H9 (cell line): ENCODE measurements around the gene CCSER2. TPM values are rescaled to one million over a fixed set of nuclear protein-coding genes. Genes with fewer than 3 reads are reported as not detected.

Source experiments
- DNase-seq: peaks from one replicate; pipeline ENCODE4 v3.0.0-alpha.2; 2017
- H2AFZ ChIP-seq: one replicate; pipeline ENCODE4 v1.6.1; 2013; ENCODE audit warnings: mild to moderate bottlenecking, low read length, control low read depth, moderate library complexity
- H2AK5ac ChIP-seq: 2 replicates; pipeline ENCODE4 v1.6.1; 2013; ENCODE audit warnings: low read length, control low read depth, mixed read lengths; ENCODE audit not compliant: insufficient read length
- H2BK120ac ChIP-seq: one replicate; pipeline ENCODE4 v1.6.1; 2013; ENCODE audit warnings: low read depth, mild to moderate bottlenecking, low read length, control low read depth, inconsistent platforms; ENCODE audit not compliant: poor library complexity, severe bottlenecking
- H2BK12ac ChIP-seq: 2 replicates; pipeline ENCODE4 v1.6.1; 2013; ENCODE audit warnings: low read length, control low read depth, mixed read lengths, low read depth; ENCODE audit not compliant: insufficient read length
- H2BK15ac ChIP-seq: 2 replicates; pipeline ENCODE4 v1.6.1; 2013; ENCODE audit warnings: low read depth, low read length, control low read depth
- H2BK20ac ChIP-seq: one replicate; pipeline ENCODE4 v1.6.1; 2013; ENCODE audit warnings: low read depth, mild to moderate bottlenecking, low read length, control low read depth, inconsistent platforms; ENCODE audit not compliant: poor library complexity, severe bottlenecking
- H2BK5ac ChIP-seq: 2 replicates; pipeline ENCODE4 v1.6.1; 2013; ENCODE audit warnings: low read length, control low read depth, mixed read lengths; ENCODE audit not compliant: insufficient read length
- H3K14ac ChIP-seq: 2 replicates; pipeline ENCODE4 v1.6.1; 2013; ENCODE audit warnings: low read length, control low read depth; ENCODE audit not compliant: insufficient read depth
- H3K18ac ChIP-seq: 2 replicates; pipeline ENCODE4 v1.6.1; 2013; ENCODE audit warnings: low read depth, mild to moderate bottlenecking, mixed read lengths, low read length, control low read depth; ENCODE audit not compliant: insufficient read length
- H3K23ac ChIP-seq: 2 replicates; pipeline ENCODE4 v1.6.1; 2013; ENCODE audit warnings: low read length, control low read depth, mixed read lengths, low read depth; ENCODE audit not compliant: insufficient read length
- H3K23me2 ChIP-seq: 2 replicates; pipeline ENCODE4 v1.6.1; 2013; ENCODE audit warnings: low read depth, mild to moderate bottlenecking, mixed read lengths, low read length, control low read depth; ENCODE audit not compliant: insufficient read length, poor library complexity, severe bottlenecking
- H3K27ac ChIP-seq: 2 replicates; pipeline ENCODE4 v1.5.1; 2013; ENCODE audit warnings: low read length, control low read depth, mixed read lengths, low read depth; ENCODE audit not compliant: insufficient read length
- H3K27me3 ChIP-seq: 2 replicates; pipeline ENCODE4 v1.6.1; 2013; ENCODE audit warnings: low read length, control low read depth, inconsistent platforms; ENCODE audit not compliant: insufficient read depth
- H3K4ac ChIP-seq: 2 replicates; pipeline ENCODE4 v1.6.1; 2013; ENCODE audit warnings: low read depth, mild to moderate bottlenecking, control low read depth, inconsistent platforms, low read length, moderate library complexity
- H3K4me1 ChIP-seq: 2 replicates; pipeline ENCODE4 v1.6.1; 2013; ENCODE audit warnings: low read length, control low read depth, inconsistent platforms; ENCODE audit not compliant: insufficient read depth
- H3K4me2 ChIP-seq: 2 replicates; pipeline ENCODE4 v1.6.1; 2013; ENCODE audit warnings: low read length, control low read depth, mixed read lengths; ENCODE audit not compliant: insufficient read length, insufficient read depth
- H3K56ac ChIP-seq: 2 replicates; pipeline ENCODE4 v1.6.1; 2013; ENCODE audit warnings: low read depth, mild to moderate bottlenecking, mixed read lengths, low read length, control low read depth; ENCODE audit not compliant: insufficient read length
- H3K79me1 ChIP-seq: 2 replicates; pipeline ENCODE4 v1.6.1; 2013; ENCODE audit warnings: low read depth, mild to moderate bottlenecking, moderate library complexity, low read length, control low read depth, inconsistent platforms; ENCODE audit not compliant: insufficient read depth, poor library complexity, severe bottlenecking
- H3K79me2 ChIP-seq: 2 replicates; pipeline ENCODE4 v1.6.1; 2013; ENCODE audit warnings: low read length, control low read depth, inconsistent platforms; ENCODE audit not compliant: insufficient read depth
- H3K9ac ChIP-seq: 2 replicates; pipeline ENCODE4 v1.6.1; 2013; ENCODE audit warnings: low read length, control low read depth, mixed read lengths; ENCODE audit not compliant: insufficient read length; ENCODE audit errors: extremely low read depth
- H3K9me3 ChIP-seq: one replicate; pipeline ENCODE4 v1.6.1; 2013; ENCODE audit warnings: low read depth, low read length, inconsistent platforms; ENCODE audit not compliant: control insufficient read depth
- H3T11ph ChIP-seq: one replicate; pipeline ENCODE4 v1.6.1; 2013; ENCODE audit warnings: mild to moderate bottlenecking, low read length, control low read depth, inconsistent platforms
- H4K20me1 ChIP-seq: one replicate; pipeline ENCODE4 v1.6.1; 2013; ENCODE audit not compliant: control insufficient read depth, insufficient read length, insufficient read depth
- H4K5ac ChIP-seq: 2 replicates; pipeline ENCODE4 v1.6.1; 2013; ENCODE audit warnings: low read depth, mild to moderate bottlenecking, mixed read lengths, low read length, control low read depth; ENCODE audit not compliant: insufficient read length
- H4K8ac ChIP-seq: replicated peaks from 2 replicates; pipeline ENCODE4 v1.6.1; 2013; ENCODE audit warnings: low read length, control low read depth, mixed read lengths, low read depth; ENCODE audit not compliant: insufficient read length
- H4K91ac ChIP-seq: 2 replicates; pipeline ENCODE4 v1.6.1; 2013; ENCODE audit warnings: low read depth, mild to moderate bottlenecking, moderate library complexity, mixed read lengths, low read length, control low read depth; ENCODE audit not compliant: insufficient read length
- H3K27ac Mint-ChIP-seq, 3 experiments: 2 replicates in 2 of 3; 3 replicates in 1 of 3; pipeline ENCODE4 v1.8.0; 2020 to 2021; ENCODE audit warnings: mixed read lengths in 3 of 3, mild to moderate bottlenecking in 1 of 3, moderate library complexity in 1 of 3
- H3K27me3 Mint-ChIP-seq: 2 replicates; pipeline ENCODE4 v1.8.0; 2021; ENCODE audit warnings: low read depth, mild to moderate bottlenecking, moderate library complexity, mixed read lengths
- H3K36me3 Mint-ChIP-seq, 3 experiments: 2 replicates in 2 of 3; 3 replicates in 1 of 3; pipeline ENCODE4 v1.8.0; 2020 to 2021; ENCODE audit warnings: low read depth in 3 of 3, mixed read lengths in 3 of 3; ENCODE audit not compliant: insufficient read depth in 1 of 3
- H3K4me1 Mint-ChIP-seq, 2 experiments: 2 replicates each; pipeline ENCODE4 v1.8.0; 2020; ENCODE audit warnings: mixed read lengths in 2 of 2
- H3K4me3 Mint-ChIP-seq, 2 experiments: 2 replicates in 1 of 2; 3 replicates in 1 of 2; pipeline ENCODE4 v1.8.0; 2020 to 2021; ENCODE audit warnings: mild to moderate bottlenecking in 2 of 2, mixed read lengths in 2 of 2, moderate library complexity in 1 of 2
- H3K9me3 Mint-ChIP-seq, 2 experiments: 2 replicates in 1 of 2; 3 replicates in 1 of 2; pipeline ENCODE4 v1.8.0; 2020; ENCODE audit warnings: mild to moderate bottlenecking in 2 of 2, mixed read lengths in 2 of 2, moderate library complexity in 1 of 2
- CTCF ChIP-seq: fragments of 200-600 bp; sonication (generic); conservative IDR thresholded peaks from 3 replicates; pipeline ENCODE4 v1.8.0; 2021; ENCODE audit warnings: antibody characterized with exemption, mild to moderate bottlenecking
- WGBS: extraction: QIAGEN DNeasy Blood & Tissue Kit; methylation state at CpG from one replicate; pipeline ENCODE4 v1.1.7; 2013; ENCODE audit warnings: missing lambda C conversion rate, low lambda C conversion rate, mixed read lengths; ENCODE audit not compliant: insufficient read length; ENCODE audit errors: extremely low coverage; 5-methylcytosine and 5-hydroxymethylcytosine counted together
- total RNA-seq: library from RNA; stranded (reverse); gene quantifications from 2 replicates; pipeline ENCODE4 v1.2.1, GENCODE V29; 2021

CCSER2 gene
- total RNA-seq, 1 experiment from 2014 or later: 22.2 TPM

GRCh38 chr10:84335516-84335915 is 7.1 kb downstream of the CCSER2 start:
- H2BK5ac ChIP-seq: no peak overlapping the region

More at GRCh38 chr10:84335516-84335915, 7.1 kb downstream of the CCSER2 start:
- no peak overlapping the region for H3K4me2 ChIP-seq
- TF ChIP-seq CTCF: no peak
- no peak for DNase-seq
- Mint-ChIP-seq H3K27me3 (no peaks in the 10 kb centered on the region), H3K9me3 (no peaks in the 10 kb centered on the region), H3K4me1 (peaks cover 22 to 24% of the 10 kb centered on the region in 2 experiments), H3K27ac (no peak overlapping the region), H3K4me3 (no peak overlapping the region), H3K36me3 (no peaks in the 10 kb centered on the region)
- no peak overlapping the region for H2AK5ac ChIP-seq
- H3K79me2 ChIP-seq: peaks cover 19% of the 10 kb centered on the region; the same call in 1 of the 2 replicates
- peaks cover 3% of the 10 kb centered on the region for H3K79me1 ChIP-seq
- no peak overlapping the region for H3K14ac ChIP-seq
- H2BK20ac ChIP-seq: no peak overlapping the region
- H3T11ph ChIP-seq: no peak overlapping the region
- H4K5ac ChIP-seq: no peak overlapping the region
- no CpG with 5 or more reads among the region's 3 CpGs for WGBS
- H3K27ac ChIP-seq: no peak overlapping the region
- H3K23ac ChIP-seq: no peak overlapping the region
- no peaks in the 10 kb centered on the region for H3K9me3 ChIP-seq
- no peak overlapping the region for H2BK15ac ChIP-seq
- no peak overlapping the region for H3K4ac ChIP-seq
- no peak overlapping the region for H4K8ac ChIP-seq
- H4K20me1 ChIP-seq: no peaks in the 10 kb centered on the region
- H3K56ac ChIP-seq: no peak overlapping the region
- peaks cover 7% of the 10 kb centered on the region; the same call in 1 of the 2 replicates for H3K4me1 ChIP-seq
- H3K23me2 ChIP-seq: no peaks in the 10 kb centered on the region
- no peak overlapping the region for H4K91ac ChIP-seq
- H3K18ac ChIP-seq: no peak overlapping the region
- H2BK12ac ChIP-seq: no peak overlapping the region
- no peak overlapping the region for H2AFZ ChIP-seq
- H3K9ac ChIP-seq: no peak overlapping the region
- H2BK120ac ChIP-seq: no peak overlapping the region
- no peaks in the 10 kb centered on the region for H3K27me3 ChIP-seq
